H9 (cell line): ENCODE results near the gene SPSB4. TPM values are rescaled to one million over a fixed set of nuclear protein-coding genes. Genes with fewer than 3 reads are reported as not detected.

ENCODE experiments used
- DNase-seq: peaks from one replicate; pipeline ENCODE4 v3.0.0-alpha.2; 2017
- H2AFZ ChIP-seq: one replicate; pipeline ENCODE4 v1.6.1; 2013; ENCODE audit warnings: mild to moderate bottlenecking, low read length, control low read depth, moderate library complexity
- H2AK5ac ChIP-seq: 2 replicates; pipeline ENCODE4 v1.6.1; 2013; ENCODE audit warnings: low read length, control low read depth, mixed read lengths; ENCODE audit not compliant: insufficient read length
- H2BK120ac ChIP-seq: one replicate; pipeline ENCODE4 v1.6.1; 2013; ENCODE audit warnings: low read depth, mild to moderate bottlenecking, low read length, control low read depth, inconsistent platforms; ENCODE audit not compliant: poor library complexity, severe bottlenecking
- H2BK12ac ChIP-seq: 2 replicates; pipeline ENCODE4 v1.6.1; 2013; ENCODE audit warnings: low read length, control low read depth, mixed read lengths, low read depth; ENCODE audit not compliant: insufficient read length
- H2BK15ac ChIP-seq: 2 replicates; pipeline ENCODE4 v1.6.1; 2013; ENCODE audit warnings: low read depth, low read length, control low read depth
- H2BK20ac ChIP-seq: one replicate; pipeline ENCODE4 v1.6.1; 2013; ENCODE audit warnings: low read depth, mild to moderate bottlenecking, low read length, control low read depth, inconsistent platforms; ENCODE audit not compliant: poor library complexity, severe bottlenecking
- H2BK5ac ChIP-seq: 2 replicates; pipeline ENCODE4 v1.6.1; 2013; ENCODE audit warnings: low read length, control low read depth, mixed read lengths; ENCODE audit not compliant: insufficient read length
- H3K14ac ChIP-seq: 2 replicates; pipeline ENCODE4 v1.6.1; 2013; ENCODE audit warnings: low read length, control low read depth; ENCODE audit not compliant: insufficient read depth
- H3K18ac ChIP-seq: 2 replicates; pipeline ENCODE4 v1.6.1; 2013; ENCODE audit warnings: low read depth, mild to moderate bottlenecking, mixed read lengths, low read length, control low read depth; ENCODE audit not compliant: insufficient read length
- H3K23ac ChIP-seq: 2 replicates; pipeline ENCODE4 v1.6.1; 2013; ENCODE audit warnings: low read length, control low read depth, mixed read lengths, low read depth; ENCODE audit not compliant: insufficient read length
- H3K23me2 ChIP-seq: 2 replicates; pipeline ENCODE4 v1.6.1; 2013; ENCODE audit warnings: low read depth, mild to moderate bottlenecking, mixed read lengths, low read length, control low read depth; ENCODE audit not compliant: insufficient read length, poor library complexity, severe bottlenecking
- H3K27ac ChIP-seq: 2 replicates; pipeline ENCODE4 v1.5.1; 2013; ENCODE audit warnings: low read length, control low read depth, mixed read lengths, low read depth; ENCODE audit not compliant: insufficient read length
- H3K27me3 ChIP-seq: 2 replicates; pipeline ENCODE4 v1.6.1; 2013; ENCODE audit warnings: low read length, control low read depth, inconsistent platforms; ENCODE audit not compliant: insufficient read depth
- H3K4ac ChIP-seq: 2 replicates; pipeline ENCODE4 v1.6.1; 2013; ENCODE audit warnings: low read depth, mild to moderate bottlenecking, control low read depth, inconsistent platforms, low read length, moderate library complexity
- H3K4me1 ChIP-seq: 2 replicates; pipeline ENCODE4 v1.6.1; 2013; ENCODE audit warnings: low read length, control low read depth, inconsistent platforms; ENCODE audit not compliant: insufficient read depth
- H3K4me2 ChIP-seq: 2 replicates; pipeline ENCODE4 v1.6.1; 2013; ENCODE audit warnings: low read length, control low read depth, mixed read lengths; ENCODE audit not compliant: insufficient read length, insufficient read depth
- H3K56ac ChIP-seq: 2 replicates; pipeline ENCODE4 v1.6.1; 2013; ENCODE audit warnings: low read depth, mild to moderate bottlenecking, mixed read lengths, low read length, control low read depth; ENCODE audit not compliant: insufficient read length
- H3K79me1 ChIP-seq: 2 replicates; pipeline ENCODE4 v1.6.1; 2013; ENCODE audit warnings: low read depth, mild to moderate bottlenecking, moderate library complexity, low read length, control low read depth, inconsistent platforms; ENCODE audit not compliant: insufficient read depth, poor library complexity, severe bottlenecking
- H3K79me2 ChIP-seq: 2 replicates; pipeline ENCODE4 v1.6.1; 2013; ENCODE audit warnings: low read length, control low read depth, inconsistent platforms; ENCODE audit not compliant: insufficient read depth
- H3K9ac ChIP-seq: 2 replicates; pipeline ENCODE4 v1.6.1; 2013; ENCODE audit warnings: low read length, control low read depth, mixed read lengths; ENCODE audit not compliant: insufficient read length; ENCODE audit errors: extremely low read depth
- H3K9me3 ChIP-seq: one replicate; pipeline ENCODE4 v1.6.1; 2013; ENCODE audit warnings: low read depth, low read length, inconsistent platforms; ENCODE audit not compliant: control insufficient read depth
- H3T11ph ChIP-seq: one replicate; pipeline ENCODE4 v1.6.1; 2013; ENCODE audit warnings: mild to moderate bottlenecking, low read length, control low read depth, inconsistent platforms
- H4K20me1 ChIP-seq: one replicate; pipeline ENCODE4 v1.6.1; 2013; ENCODE audit not compliant: control insufficient read depth, insufficient read length, insufficient read depth
- H4K5ac ChIP-seq: 2 replicates; pipeline ENCODE4 v1.6.1; 2013; ENCODE audit warnings: low read depth, mild to moderate bottlenecking, mixed read lengths, low read length, control low read depth; ENCODE audit not compliant: insufficient read length
- H4K8ac ChIP-seq: replicated peaks from 2 replicates; pipeline ENCODE4 v1.6.1; 2013; ENCODE audit warnings: low read length, control low read depth, mixed read lengths, low read depth; ENCODE audit not compliant: insufficient read length
- H4K91ac ChIP-seq: 2 replicates; pipeline ENCODE4 v1.6.1; 2013; ENCODE audit warnings: low read depth, mild to moderate bottlenecking, moderate library complexity, mixed read lengths, low read length, control low read depth; ENCODE audit not compliant: insufficient read length
- H3K27ac Mint-ChIP-seq, 3 experiments: 2 replicates in 2 of 3; 3 replicates in 1 of 3; pipeline ENCODE4 v1.8.0; 2020 to 2021; ENCODE audit warnings: mixed read lengths in 3 of 3, mild to moderate bottlenecking in 1 of 3, moderate library complexity in 1 of 3
- H3K27me3 Mint-ChIP-seq: 2 replicates; pipeline ENCODE4 v1.8.0; 2021; ENCODE audit warnings: low read depth, mild to moderate bottlenecking, moderate library complexity, mixed read lengths
- H3K36me3 Mint-ChIP-seq, 3 experiments: 2 replicates in 2 of 3; 3 replicates in 1 of 3; pipeline ENCODE4 v1.8.0; 2020 to 2021; ENCODE audit warnings: low read depth in 3 of 3, mixed read lengths in 3 of 3; ENCODE audit not compliant: insufficient read depth in 1 of 3
- H3K4me1 Mint-ChIP-seq, 2 experiments: 2 replicates each; pipeline ENCODE4 v1.8.0; 2020; ENCODE audit warnings: mixed read lengths in 2 of 2
- H3K4me3 Mint-ChIP-seq, 2 experiments: 2 replicates in 1 of 2; 3 replicates in 1 of 2; pipeline ENCODE4 v1.8.0; 2020 to 2021; ENCODE audit warnings: mild to moderate bottlenecking in 2 of 2, mixed read lengths in 2 of 2, moderate library complexity in 1 of 2
- H3K9me3 Mint-ChIP-seq, 2 experiments: 2 replicates in 1 of 2; 3 replicates in 1 of 2; pipeline ENCODE4 v1.8.0; 2020; ENCODE audit warnings: mild to moderate bottlenecking in 2 of 2, mixed read lengths in 2 of 2, moderate library complexity in 1 of 2
- CTCF ChIP-seq: fragments of 200-600 bp; sonication (generic); conservative IDR thresholded peaks from 3 replicates; pipeline ENCODE4 v1.8.0; 2021; ENCODE audit warnings: antibody characterized with exemption, mild to moderate bottlenecking
- WGBS: extraction: QIAGEN DNeasy Blood & Tissue Kit; methylation state at CpG from one replicate; pipeline ENCODE4 v1.1.7; 2013; ENCODE audit warnings: missing lambda C conversion rate, low lambda C conversion rate, mixed read lengths; ENCODE audit not compliant: insufficient read length; ENCODE audit errors: extremely low coverage; 5-methylcytosine and 5-hydroxymethylcytosine counted together
- total RNA-seq: library from RNA; stranded (reverse); gene quantifications from 2 replicates; pipeline ENCODE4 v1.2.1, GENCODE V29; 2021

SPSB4 gene
- total RNA-seq, 1 experiment from 2014 or later: 6.2 TPM

DNA sequence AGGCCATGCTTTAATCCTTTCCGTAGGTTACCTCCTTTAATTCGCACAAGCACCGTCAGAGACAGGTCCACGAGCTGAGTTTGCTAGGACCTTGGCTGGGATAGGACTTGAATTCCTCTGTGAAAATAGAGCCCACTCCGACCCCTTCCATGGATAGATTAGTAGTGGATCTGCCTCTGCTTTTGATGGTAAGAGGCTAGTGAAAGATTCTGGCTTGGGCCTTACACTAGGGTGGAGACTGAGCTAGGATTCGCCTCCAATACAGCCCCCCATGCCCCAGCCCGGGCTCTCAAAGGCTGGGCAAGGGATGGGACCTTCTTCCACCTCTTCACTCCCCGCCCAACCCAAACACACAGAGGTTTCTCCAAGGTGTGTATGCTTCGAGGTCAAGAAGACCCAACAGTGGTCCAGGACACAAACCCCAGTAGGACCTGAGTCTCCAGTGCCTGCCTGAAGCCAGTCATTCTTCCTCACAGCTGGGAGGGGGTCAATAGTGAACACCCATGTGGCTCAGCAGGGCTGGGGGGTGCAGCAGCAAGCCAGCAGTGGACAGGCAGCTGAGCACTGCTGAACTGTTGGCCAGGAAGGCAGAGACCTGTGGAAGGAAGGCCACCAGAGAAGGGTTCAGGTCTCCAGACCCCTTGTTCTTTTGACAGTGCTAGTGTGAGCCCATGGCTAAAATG lies 75.7 kb downstream of the SPSB4 start:
- no peaks in the 10 kb centered on the region; a peak in 1 of 5 replicates for H3K9me3 Mint-ChIP-seq
- H3K4me1 Mint-ChIP-seq: peaks cover 2 to 5% of the 10 kb centered on the region in 2 experiments; a peak in 3 of 4 replicates

More for the DNA sequence above, 75.7 kb downstream of the SPSB4 start:
- no peaks in the 10 kb centered on the region for H3K9me3 ChIP-seq
- no peak overlapping the region for H4K5ac ChIP-seq
- no peak overlapping the region for H2BK12ac ChIP-seq
- no peak for DNase-seq
- H2BK15ac ChIP-seq: no peak overlapping the region
- no peaks in the 10 kb centered on the region for H4K20me1 ChIP-seq
- no peak overlapping the region for H2BK120ac ChIP-seq
- no peak overlapping the region for H2AK5ac ChIP-seq
- H3K27me3 ChIP-seq: no peaks in the 10 kb centered on the region
- H3K4me2 ChIP-seq: no peak overlapping the region
- H3K23me2 ChIP-seq: peaks cover 3% of the 10 kb centered on the region
- H3K27ac ChIP-seq: no peak overlapping the region
- Mint-ChIP-seq H3K27me3 (peaks cover 2% of the 10 kb centered on the region), H3K36me3 (peaks cover 0 to 4% (median 0%) of the 10 kb centered on the region in 3 experiments; a peak in 2 of 7 replicates), H3K27ac (peak overlapping the region in 1 of 3 experiments; percentile 59; a peak in 2 of 7 replicates), H3K4me3 (no peak overlapping the region)
- no CpG with 5 or more reads among the region's 9 CpGs for WGBS
- H3K4me1 ChIP-seq: no peaks in the 10 kb centered on the region
- no peak overlapping the region for H3K23ac ChIP-seq
- H2BK20ac ChIP-seq: no peak overlapping the region
- H4K91ac ChIP-seq: no peak overlapping the region
- H3K56ac ChIP-seq: no peak overlapping the region
- no peak overlapping the region for H4K8ac ChIP-seq
- TF ChIP-seq CTCF: no peak
- H2AFZ ChIP-seq: no peak overlapping the region
- no peak overlapping the region for H2BK5ac ChIP-seq
- H3K4ac ChIP-seq: no peak overlapping the region
- H3K79me2 ChIP-seq: no peaks in the 10 kb centered on the region
- no peak overlapping the region for H3T11ph ChIP-seq
- H3K9ac ChIP-seq: no peak overlapping the region
- no peaks in the 10 kb centered on the region for H3K79me1 ChIP-seq
- no peak overlapping the region; the same call in 1 of the 2 replicates for H3K14ac ChIP-seq
- H3K18ac ChIP-seq: no peak overlapping the region
